NT2/D1 (cell line): ENCODE results near the gene PRKN.

ENCODE experiments used
- SUZ12 ChIP-seq: IDR thresholded peaks from 2 replicates; pipeline ENCODE4 v1.6.1; 2011; ENCODE audit not compliant: insufficient read length, insufficient read depth; ENCODE audit errors: extremely low read depth
- YY1 ChIP-seq: IDR thresholded peaks from 2 replicates; pipeline ENCODE4 v1.6.1; 2011; ENCODE audit not compliant: insufficient read length, insufficient read depth

DNA sequence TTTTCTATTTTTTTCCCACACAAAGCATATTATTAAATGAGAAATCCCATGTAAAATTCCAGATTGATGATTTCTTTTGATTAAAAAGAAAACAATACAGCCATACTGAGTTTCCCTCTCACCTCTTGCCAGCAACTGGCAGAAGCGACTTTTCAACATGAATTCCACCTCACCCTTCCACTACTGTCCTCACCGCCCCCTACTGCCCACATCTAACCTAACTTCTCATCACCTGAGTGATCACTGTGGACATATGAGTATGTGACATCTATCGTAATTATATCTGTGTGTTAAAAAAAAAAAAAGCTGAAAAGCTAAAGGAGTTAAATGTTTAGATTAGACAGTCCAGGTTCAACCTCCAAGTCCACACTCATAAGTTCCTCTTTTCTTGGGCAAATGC lies 528.6 kb downstream of the PRKN start:
- TF ChIP-seq YY1 (no peak), SUZ12 (no peak)
